K562 (cell line): ENCODE measurements around the gene GRIK1. TPM values are rescaled to one million over a fixed set of nuclear protein-coding genes. Genes with fewer than 3 reads are reported as not detected.
A peak's percentile ranks its signal among the peaks of the same experiment; 100 is the strongest.

Experiments used
- CBX3 ChIP-seq, 2 experiments: IDR thresholded peaks; 1 replicate in 1 of 2; 2 replicates in 1 of 2; pipeline ENCODE4 v1.6.1; 2012; ENCODE audit warnings: inconsistent platforms in 2 of 2, low read length in 2 of 2, borderline replicate concordance in 1 of 2, control low read depth in 1 of 2
- DEAF1 ChIP-seq: fragments of 450-650 bp; formaldehyde crosslinking; IDR thresholded peaks from 2 replicates; pipeline ENCODE4 v1.4.0; 2020; ENCODE audit warnings: mild to moderate bottlenecking, moderate library complexity
- ELF1 ChIP-seq: fragments of 200-800 bp; sonication (Bioruptor generic); IDR thresholded peaks from 2 replicates; pipeline ENCODE4 v1.6.1; 2016; ENCODE audit warnings: missing genetic modification characterization, missing compliant biosample characterization
- polyA plus RNA-seq, 8 experiments: library from polyadenylated mRNA; depleted of rRNA in 4 of 8; stranded (reverse) in 5 of 8; unstranded in 3 of 8; fragments of >200 nt; fragmentation: Nextera tagmentation in 2 of 8; fragmentation: Illumina TruSeq in 1 of 8; extraction: Ambion mirVana in 2 of 8; extraction: Trizol in 1 of 8; gene quantifications; 2 replicates each; pipeline versions ENCODE4 v1.2.1 to v1.2.3, GENCODE V29; 2011 to 2014; ENCODE audit warnings: inconsistent platforms in 1 of 8, missing spikeins in 1 of 8
- total RNA-seq, 7 experiments: library from RNA; depleted of rRNA in 6 of 7; stranded (reverse); fragments of >200 nt in 6 of 7; fragmentation: Illumina TruSeq in 2 of 7; extraction: Trizol in 2 of 7; gene quantifications; 2 replicates each; pipeline versions ENCODE4 v1.2.1 to v1.2.3, GENCODE V29; 2011 to 2021; ENCODE audit warnings: low replicate concordance in 1 of 7
- TF ChIP-seq, protein P1 (sequence below): fragments of 250-450 bp; sonication (Bioruptor Pico); IDR thresholded peaks from 2 replicates; pipeline ENCODE4 v1.4.0; 2020

The GRIK1 gene
- total and polyA plus RNA-seq, 9 of the 15 experiments (the other 6 are each of a cell fraction or from before 2014, with no cell fraction given), result 0.17 to 2.8 (median 0.53) TPM

DNA sequence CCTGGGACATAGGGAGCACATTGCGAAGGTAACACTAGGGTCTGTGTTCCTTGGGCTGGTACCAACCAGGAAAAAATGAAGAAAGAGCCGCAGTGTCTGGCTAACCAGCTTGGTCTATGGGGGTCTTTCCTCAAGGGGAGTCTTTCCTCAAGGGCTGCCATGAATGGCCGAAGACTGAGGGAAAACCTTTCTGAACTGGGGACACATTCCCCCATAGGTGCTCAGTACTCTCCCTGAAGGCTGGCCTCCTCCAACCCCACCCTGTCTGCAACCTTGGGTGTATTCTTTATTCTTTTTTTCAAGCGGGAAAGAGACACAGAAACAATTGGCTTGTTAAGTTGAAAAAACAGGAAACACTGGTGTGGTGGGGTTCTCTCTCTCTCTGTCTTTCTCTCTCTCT, 440.6 kb downstream of the GRIK1 start (continued):
- no peak for TF ChIP-seq DEAF1
- TF ChIP-seq, protein P1, sequence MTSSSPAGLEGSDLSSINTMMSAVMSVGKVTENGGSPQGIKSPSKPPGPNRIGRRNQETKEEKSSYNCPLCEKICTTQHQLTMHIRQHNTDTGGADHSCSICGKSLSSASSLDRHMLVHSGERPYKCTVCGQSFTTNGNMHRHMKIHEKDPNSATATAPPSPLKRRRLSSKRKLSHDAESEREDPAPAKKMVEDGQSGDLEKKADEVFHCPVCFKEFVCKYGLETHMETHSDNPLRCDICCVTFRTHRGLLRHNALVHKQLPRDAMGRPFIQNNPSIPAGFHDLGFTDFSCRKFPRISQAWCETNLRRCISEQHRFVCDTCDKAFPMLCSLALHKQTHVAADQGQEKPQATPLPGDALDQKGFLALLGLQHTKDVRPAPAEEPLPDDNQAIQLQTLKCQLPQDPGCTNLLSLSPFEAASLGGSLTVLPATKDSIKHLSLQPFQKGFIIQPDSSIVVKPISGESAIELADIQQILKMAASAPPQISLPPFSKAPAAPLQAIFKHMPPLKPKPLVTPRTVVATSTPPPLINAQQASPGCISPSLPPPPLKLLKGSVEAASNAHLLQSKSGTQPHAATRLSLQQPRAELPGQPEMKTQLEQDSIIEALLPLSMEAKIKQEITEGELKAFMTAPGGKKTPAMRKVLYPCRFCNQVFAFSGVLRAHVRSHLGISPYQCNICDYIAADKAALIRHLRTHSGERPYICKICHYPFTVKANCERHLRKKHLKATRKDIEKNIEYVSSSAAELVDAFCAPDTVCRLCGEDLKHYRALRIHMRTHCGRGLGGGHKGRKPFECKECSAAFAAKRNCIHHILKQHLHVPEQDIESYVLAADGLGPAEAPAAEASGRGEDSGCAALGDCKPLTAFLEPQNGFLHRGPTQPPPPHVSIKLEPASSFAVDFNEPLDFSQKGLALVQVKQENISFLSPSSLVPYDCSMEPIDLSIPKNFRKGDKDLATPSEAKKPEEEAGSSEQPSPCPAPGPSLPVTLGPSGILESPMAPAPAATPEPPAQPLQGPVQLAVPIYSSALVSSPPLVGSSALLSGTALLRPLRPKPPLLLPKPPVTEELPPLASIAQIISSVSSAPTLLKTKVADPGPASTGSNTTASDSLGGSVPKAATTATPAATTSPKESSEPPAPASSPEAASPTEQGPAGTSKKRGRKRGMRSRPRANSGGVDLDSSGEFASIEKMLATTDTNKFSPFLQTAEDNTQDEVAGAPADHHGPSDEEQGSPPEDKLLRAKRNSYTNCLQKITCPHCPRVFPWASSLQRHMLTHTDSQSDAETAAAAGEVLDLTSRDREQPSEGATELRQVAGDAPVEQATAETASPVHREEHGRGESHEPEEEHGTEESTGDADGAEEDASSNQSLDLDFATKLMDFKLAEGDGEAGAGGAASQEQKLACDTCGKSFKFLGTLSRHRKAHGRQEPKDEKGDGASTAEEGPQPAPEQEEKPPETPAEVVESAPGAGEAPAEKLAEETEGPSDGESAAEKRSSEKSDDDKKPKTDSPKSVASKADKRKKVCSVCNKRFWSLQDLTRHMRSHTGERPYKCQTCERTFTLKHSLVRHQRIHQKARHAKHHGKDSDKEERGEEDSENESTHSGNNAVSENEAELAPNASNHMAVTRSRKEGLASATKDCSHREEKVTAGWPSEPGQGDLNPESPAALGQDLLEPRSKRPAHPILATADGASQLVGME (CRISPR knock-in tag), result no peak
- TF ChIP-seq ELF1 (tag), result no peak
- peak in 1 of 2 experiments; percentile 86; a peak in 2 of 3 replicates for TF ChIP-seq CBX3 (IDR thresholded peaks at IDR 0.05; ENCODE audit: borderline replicate concordance in 1 of 2, low read length in 2 of 2)
